Gastrocnemius medialis (tissue), 4 donors: Measurements from ENCODE around the gene STC2.

Source experiments
- POLR2A ChIP-seq, 2 donors: fragments of 450-650 bp; IDR thresholded peaks; one replicate each; pipeline ENCODE4 v1.6.1; 2017; ENCODE audit warnings: antibody characterized with exemption in 2 of 2, mild to moderate bottlenecking in 2 of 2, moderate library complexity in 2 of 2
- TF ChIP-seq, protein P1 (sequence below), 5 experiments: fragments of 450-650 bp in 3 of 5; fragments of 200-600 bp in 2 of 5; sonication (generic) in 2 of 5; IDR thresholded peaks in 4 of 5; conservative IDR thresholded peaks in 1 of 5; 1 replicate in 4 of 5; 2 replicates in 1 of 5; pipeline ENCODE4 v1.5.1; 2016 to 2019; ENCODE audit warnings: antibody characterized with exemption in 5 of 5, mild to moderate bottlenecking in 3 of 5, moderate library complexity in 3 of 5

DNA sequence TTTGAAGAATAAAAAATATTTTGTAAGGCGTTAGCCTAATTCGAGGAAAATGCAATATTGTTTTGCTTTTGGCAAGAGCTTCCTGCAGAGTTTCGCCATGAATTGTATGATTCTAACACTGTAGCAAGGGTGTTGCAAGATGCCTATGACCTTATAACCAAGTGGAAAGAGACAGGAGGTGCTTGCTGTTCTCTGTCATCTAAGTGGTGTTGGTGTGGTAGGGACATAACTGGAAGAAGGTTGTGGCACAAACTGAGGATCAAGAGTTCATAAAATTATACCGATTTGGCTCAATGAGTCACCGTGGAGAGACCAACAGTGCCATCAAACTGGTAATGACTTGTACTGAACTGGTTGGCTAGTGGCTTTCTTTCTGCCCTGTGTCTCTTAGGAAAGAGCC is 6.3 kb downstream of the STC2 start:
- TF ChIP-seq POLR2A (IDR thresholded peaks at IDR 0.05), result no peak
- TF ChIP-seq, protein P1, sequence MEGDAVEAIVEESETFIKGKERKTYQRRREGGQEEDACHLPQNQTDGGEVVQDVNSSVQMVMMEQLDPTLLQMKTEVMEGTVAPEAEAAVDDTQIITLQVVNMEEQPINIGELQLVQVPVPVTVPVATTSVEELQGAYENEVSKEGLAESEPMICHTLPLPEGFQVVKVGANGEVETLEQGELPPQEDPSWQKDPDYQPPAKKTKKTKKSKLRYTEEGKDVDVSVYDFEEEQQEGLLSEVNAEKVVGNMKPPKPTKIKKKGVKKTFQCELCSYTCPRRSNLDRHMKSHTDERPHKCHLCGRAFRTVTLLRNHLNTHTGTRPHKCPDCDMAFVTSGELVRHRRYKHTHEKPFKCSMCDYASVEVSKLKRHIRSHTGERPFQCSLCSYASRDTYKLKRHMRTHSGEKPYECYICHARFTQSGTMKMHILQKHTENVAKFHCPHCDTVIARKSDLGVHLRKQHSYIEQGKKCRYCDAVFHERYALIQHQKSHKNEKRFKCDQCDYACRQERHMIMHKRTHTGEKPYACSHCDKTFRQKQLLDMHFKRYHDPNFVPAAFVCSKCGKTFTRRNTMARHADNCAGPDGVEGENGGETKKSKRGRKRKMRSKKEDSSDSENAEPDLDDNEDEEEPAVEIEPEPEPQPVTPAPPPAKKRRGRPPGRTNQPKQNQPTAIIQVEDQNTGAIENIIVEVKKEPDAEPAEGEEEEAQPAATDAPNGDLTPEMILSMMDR (IDR thresholded peaks at IDR 0.05 in 4 of 5, conservative IDR thresholded peaks at IDR 0.05 in 1 of 5), result no peak
